HG03095 (cell line): ENCODE data around the gene SBDS.

Experiments
- ATAC-seq: cut with Tn5 transposase; IDR thresholded peaks from one replicate; pipeline ENCODE4 v1.9.1; 2021; ENCODE audit warnings: moderate library complexity; ENCODE audit not compliant: unreplicated experiment

Gene SBDS

GRCh38 chr7:66948480-66949109, 46.8 kb downstream of the SBDS start:
- ATAC-seq = no peak

DNA sequence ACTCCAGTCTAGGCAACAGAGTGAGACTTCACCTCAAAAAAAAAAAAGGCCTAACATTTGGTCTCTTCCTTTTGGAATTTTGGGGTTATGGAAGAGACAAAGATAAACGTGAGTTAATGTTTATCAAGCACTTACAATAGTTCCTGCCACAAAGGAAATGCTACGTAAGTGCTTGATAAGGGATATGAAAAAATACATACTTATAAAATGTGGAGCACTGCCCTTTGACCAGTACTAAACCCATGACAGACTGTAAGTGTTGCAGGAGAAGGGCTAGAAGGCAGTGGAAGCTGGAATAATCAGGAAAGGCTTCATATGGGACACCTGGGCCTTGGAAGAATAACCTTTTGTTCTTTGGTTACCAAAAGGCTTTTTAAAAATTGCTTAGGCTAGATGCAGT, 48.8 kb downstream of the SBDS start:
- no peak for ATAC-seq

GRCh38 chr7:66939325-66939724, 56.1 kb downstream of the SBDS start:
- no peak for ATAC-seq

- no peak for ATAC-seq
Observed at GRCh38 chr7:66937940-66938339, 57.4 kb downstream of the SBDS start.
